ENCODE measurements around the gene HTD2.
A peak's percentile ranks its signal among the peaks of the same experiment; 100 is the strongest.
"Not testable (repeated sequence)": the region's sequence is repeated elsewhere in the genome, so short reads cannot be mapped to it uniquely, and the experiment has no call there.

HTD2 gene

GRCh38 chr3:58305882-58306711, at the start of gene HTD2, which contains the start of gene RPP14:
HTD2 (plus strand) TSS chr3:58306520; CDS start chr3:58317614, 11,094 bp downstream.
RPP14 (plus strand) TSS chr3:58306245; CDS start chr3:58310330, 4,085 bp downstream.
- DNase-seq (ENCODE audit: low read depth in 2 of 2) = peak; percentile 97 to 98

GRCh38 chr3:58258392-58259055, 47.8 kb upstream of the HTD2 start:
- DNase-seq (ENCODE audit: low read depth in 2 of 2) = no peak

- no peak for DNase-seq (ENCODE audit: low read depth in 2 of 2)
Observed at GRCh38 chr3:58260261-58260731, 46.0 kb upstream of the HTD2 start.

GRCh38 chr3:58260733-58261132, 45.6 kb upstream of the HTD2 start:
- DNase-seq (ENCODE audit: low read depth in 2 of 2) = no peak

GRCh38 chr3:58261954-58262666, 44.2 kb upstream of the HTD2 start:
- no peak for DNase-seq (ENCODE audit: low read depth in 2 of 2)

GRCh38 chr3:58266577-58266976, 39.7 kb upstream of the HTD2 start:
- no peak for DNase-seq (ENCODE audit: low read depth in 2 of 2)

GRCh38 chr3:58267543-58267942, 38.8 kb upstream of the HTD2 start:
- not testable (repeated sequence) for DNase-seq (ENCODE audit: low read depth in 2 of 2)

GRCh38 chr3:58269356-58269755, 37.0 kb upstream of the HTD2 start:
- no peak for DNase-seq (ENCODE audit: low read depth in 2 of 2)

GRCh38 chr3:58270485-58270884, 35.8 kb upstream of the HTD2 start:
- DNase-seq (ENCODE audit: low read depth in 2 of 2) = no peak

GRCh38 chr3:58271901-58272501, 34.3 kb upstream of the HTD2 start:
- no peak for DNase-seq (ENCODE audit: low read depth in 2 of 2)

- DNase-seq (ENCODE audit: low read depth in 2 of 2) = no peak
Observed at GRCh38 chr3:58272891-58273290, 33.4 kb upstream of the HTD2 start.

GRCh38 chr3:58273362-58273761, 33.0 kb upstream of the HTD2 start:
- DNase-seq (ENCODE audit: low read depth in 2 of 2) = not testable (repeated sequence)

- DNase-seq (ENCODE audit: low read depth in 2 of 2) = no peak
Observed at GRCh38 chr3:58274027-58274614, 32.2 kb upstream of the HTD2 start.

GRCh38 chr3:58281069-58281468, 25.3 kb upstream of the HTD2 start:
- no peak for DNase-seq (ENCODE audit: low read depth in 2 of 2)

GRCh38 chr3:58285334-58285733, 21.0 kb upstream of the HTD2 start:
- no peak for DNase-seq (ENCODE audit: low read depth in 2 of 2)

GRCh38 chr3:58287354-58287753, 19.0 kb upstream of the HTD2 start:
- no peak for DNase-seq (ENCODE audit: low read depth in 2 of 2)

- DNase-seq (ENCODE audit: low read depth in 2 of 2) = no peak
Observed at GRCh38 chr3:58288011-58288728, 18.1 kb upstream of the HTD2 start.

- DNase-seq (ENCODE audit: low read depth in 2 of 2) = not testable (repeated sequence)
Observed at GRCh38 chr3:58288964-58289613, 17.2 kb upstream of the HTD2 start.

- DNase-seq (ENCODE audit: low read depth in 2 of 2) = not testable (repeated sequence)
Observed at GRCh38 chr3:58290446-58290845, 15.9 kb upstream of the HTD2 start.

- no peak for DNase-seq (ENCODE audit: low read depth in 2 of 2)
Observed at GRCh38 chr3:58291671-58292338, 14.5 kb upstream of the HTD2 start.
